GM23338 (cell line): ENCODE results near the gene TET2. TPM values are rescaled to one million over a fixed set of nuclear protein-coding genes. Genes with fewer than 3 reads are reported as not detected.

Source experiments
- ATAC-seq: fragments of 200-7000 bp; cut with Tn5 transposase; 3 replicates; pipeline ENCODE4 v1.9.1; 2020
- DNase-seq: peaks from one replicate; pipeline ENCODE4 v3.0.0-alpha.2; 2015; ENCODE audit warnings: low spot score
- H2AFZ ChIP-seq: fragments of 200-600 bp; sonication (generic); 2 replicates; pipeline ENCODE4 v1.8.0; 2016; ENCODE audit warnings: antibody characterized with exemption, mild to moderate bottlenecking, moderate library complexity
- H3F3A ChIP-seq: fragments of 200-600 bp; sonication (generic); replicated peaks from 2 replicates; pipeline ENCODE4 v1.8.0; 2017; ENCODE audit warnings: antibody characterized with exemption, mixed run types, low read depth
- H3K27ac ChIP-seq: fragments of 200-600 bp; sonication (generic); 2 replicates; pipeline ENCODE4 v1.6.1; 2016; ENCODE audit warnings: low read depth
- H3K27me3 ChIP-seq: fragments of 200-600 bp; sonication (generic); 2 replicates; pipeline ENCODE4 v1.8.0; 2016; ENCODE audit warnings: mild to moderate bottlenecking, mixed run types, moderate library complexity; ENCODE audit not compliant: insufficient read depth
- H3K36me3 ChIP-seq: fragments of 200-600 bp; sonication (generic); 2 replicates; pipeline ENCODE4 v1.8.0; 2016; ENCODE audit warnings: mild to moderate bottlenecking; ENCODE audit not compliant: insufficient read depth
- H3K4me1 ChIP-seq: fragments of 200-600 bp; sonication (generic); 2 replicates; pipeline ENCODE4 v1.8.0; 2016; ENCODE audit warnings: mild to moderate bottlenecking, moderate library complexity; ENCODE audit not compliant: insufficient read depth
- H3K4me2 ChIP-seq: fragments of 200-600 bp; sonication (generic); 2 replicates; pipeline ENCODE4 v1.7.1; 2017; ENCODE audit warnings: mixed run types
- H3K4me3 ChIP-seq: fragments of 200-600 bp; sonication (generic); 2 replicates; pipeline ENCODE4 v1.6.1; 2016; ENCODE audit warnings: mixed run types
- H3K79me2 ChIP-seq: fragments of 200-600 bp; sonication (generic); replicated peaks from 2 replicates; pipeline ENCODE4 v1.8.0; 2017; ENCODE audit warnings: mild to moderate bottlenecking; ENCODE audit not compliant: insufficient read depth
- H3K9me2 ChIP-seq: fragments of 200-600 bp; sonication (generic); 2 replicates; pipeline ENCODE4 v1.8.0; 2017; ENCODE audit not compliant: insufficient read depth
- H4K20me1 ChIP-seq: fragments of 200-600 bp; sonication (generic); replicated peaks from 2 replicates; pipeline ENCODE4 v1.8.0; 2017; ENCODE audit warnings: mild to moderate bottlenecking; ENCODE audit not compliant: insufficient read depth
- H3K27ac Mint-ChIP-seq: 2 replicates; pipeline ENCODE4 v1.8.0; 2020; ENCODE audit warnings: inconsistent platforms, mild to moderate bottlenecking, moderate library complexity, mixed read lengths
- H3K27me3 Mint-ChIP-seq: 3 replicates; pipeline ENCODE4 v1.8.0; 2022; ENCODE audit warnings: low read depth, mild to moderate bottlenecking, moderate library complexity, mixed read lengths, inconsistent platforms; ENCODE audit not compliant: insufficient read depth, poor library complexity
- H3K36me3 Mint-ChIP-seq: 3 replicates; pipeline ENCODE4 v1.8.0; 2021; ENCODE audit warnings: low read depth, mild to moderate bottlenecking, inconsistent platforms, moderate library complexity, mixed read lengths
- H3K4me1 Mint-ChIP-seq: 3 replicates; pipeline ENCODE4 v1.8.0; 2020; ENCODE audit warnings: mild to moderate bottlenecking, inconsistent platforms, mixed read lengths
- H3K4me3 Mint-ChIP-seq: 3 replicates; pipeline ENCODE4 v1.8.0; 2021; ENCODE audit warnings: moderate library complexity, mild to moderate bottlenecking, inconsistent platforms, mixed read lengths
- H3K9me3 Mint-ChIP-seq: 3 replicates; pipeline ENCODE4 v1.8.0; 2020; ENCODE audit warnings: moderate library complexity, mild to moderate bottlenecking, inconsistent platforms, mixed read lengths
- CREB1 ChIP-seq: fragments of 250-450 bp; sonication (Bioruptor Pico); IDR thresholded peaks from 2 replicates; pipeline ENCODE4 v1.5.0; 2020; ENCODE audit warnings: low read depth, mild to moderate bottlenecking, moderate library complexity
- CTCF ChIP-seq, 2 experiments: fragments of 200-600 bp in 1 of 2; sonication (generic) in 1 of 2; conservative IDR thresholded peaks; 2 replicates each; pipeline versions ENCODE4 v1.5.1 to v1.6.1; 2016 to 2017; ENCODE audit warnings: antibody characterized with exemption in 2 of 2, low read depth in 2 of 2, mild to moderate bottlenecking in 2 of 2, moderate library complexity in 1 of 2
- ETS1 ChIP-seq: IDR thresholded peaks from 2 replicates; pipeline ENCODE4 v1.6.1; 2016; ENCODE audit warnings: antibody characterized with exemption
- EZH2phosphoT487 ChIP-seq: fragments of 200-600 bp; sonication (generic); IDR thresholded peaks from one replicate; pipeline ENCODE4 v1.8.1; 2018; ENCODE audit warnings: antibody characterized with exemption; ENCODE audit not compliant: unreplicated experiment
- NANOG ChIP-seq: IDR thresholded peaks from 2 replicates; pipeline ENCODE4 v1.6.1; 2016; ENCODE audit warnings: antibody characterized with exemption, borderline replicate concordance
- POLR2AphosphoS5 ChIP-seq: IDR thresholded peaks from 2 replicates; pipeline ENCODE4 v1.6.1; 2016; ENCODE audit warnings: antibody characterized with exemption, low read depth
- REST ChIP-seq: IDR thresholded peaks from one replicate; pipeline ENCODE4 v1.6.1; 2018; ENCODE audit warnings: antibody characterized with exemption; ENCODE audit not compliant: unreplicated experiment
- STAT1 ChIP-seq: IDR thresholded peaks from one replicate; pipeline ENCODE4 v1.6.1; 2016; ENCODE audit warnings: antibody characterized with exemption; ENCODE audit not compliant: unreplicated experiment
- ZNF331 ChIP-seq: fragments of 250-450 bp; sonication (Bioruptor Pico); IDR thresholded peaks from 2 replicates; pipeline ENCODE4 v1.5.0; 2020; ENCODE audit warnings: low read depth, mild to moderate bottlenecking, moderate library complexity
- ZNF462 ChIP-seq: fragments of 250-450 bp; sonication (Bioruptor Pico); IDR thresholded peaks from 2 replicates; pipeline ENCODE4 v1.5.0; 2020; ENCODE audit warnings: mild to moderate bottlenecking, moderate library complexity
- polyA plus RNA-seq: library from polyadenylated mRNA; unstranded; fragments of >200 nt; fragmentation: Nextera tagmentation; extraction: Ambion mirVana; gene quantifications from 2 replicates; pipeline ENCODE4 v1.2.1, GENCODE V29; 2016
- total RNA-seq: library from RNA; depleted of rRNA; stranded (reverse); fragments of >200 nt; shearing (Covaris generic); gene quantifications from 2 replicates; pipeline ENCODE4 v1.2.3, GENCODE V29; 2014

Gene TET2
- total and polyA plus RNA-seq, 2 experiments from 2014 or later = 1.2 to 2.2 TPM

- Mint-ChIP-seq H3K27me3 (peaks cover 2% of the 10 kb centered on the region), H3K36me3 (no peaks in the 10 kb centered on the region), H3K4me3 (no peak overlapping the region), H3K4me1 (peaks cover 4% of the 10 kb centered on the region; the same call in 1 of the 3 replicates), H3K9me3 (no peaks in the 10 kb centered on the region), H3K27ac (no peak overlapping the region)
- Histone ChIP-seq H3K27ac (no peak overlapping the region), H3K4me1 (peaks cover 7% of the 10 kb centered on the region; the same call in 1 of the 2 replicates), H3K79me2 (no peaks in the 10 kb centered on the region), H3K4me3 (no peak overlapping the region), H3K27me3 (no peaks in the 10 kb centered on the region), H3K4me2 (no peak overlapping the region), H3K9me2 (no peaks in the 10 kb centered on the region), H4K20me1 (no peaks in the 10 kb centered on the region), H3K36me3 (no peaks in the 10 kb centered on the region), H2AFZ (no peak overlapping the region), H3F3A (no peaks in the 10 kb centered on the region)
- ATAC-seq (no peak), DNase-seq (no peak)
- TF ChIP-seq NANOG (no peak), CREB1 (CRISPR knock-in tag) (no peak), STAT1 (no peak), CTCF (conservative IDR thresholded peaks at IDR 0.05; ENCODE audit: low read depth in 2 of 2) (no peak), POLR2AphosphoS5 (no peak), EZH2phosphoT487 (no peak), ZNF462 (CRISPR knock-in tag) (no peak), ETS1 (no peak), REST (no peak), ZNF331 (CRISPR knock-in tag) (no peak)
These were observed 51.1 kb downstream of the TET2 start for GRCh38 chr4:105197777-105198176.
